ENCODE measurements around the gene SERPIND1. TPM values are rescaled to one million over a fixed set of nuclear protein-coding genes. Genes with fewer than 3 reads are reported as not detected.

Gene SERPIND1
- total and polyA plus RNA-seq, 10 of the 15 experiments (the other 5 are each of a cell fraction or from before 2014, with no cell fraction given), result 0.08 to 0.85 (median 0.38) TPM; not detected in 1

GRCh38 chr22:20741634-20742581, 32.0 kb upstream of the SERPIND1 start:
- 71% methylated on average over 16 of the region's 16 CpGs for WGBS (ENCODE audit: insufficient coverage, insufficient replicate concordance, low lambda C conversion rate, missing lambda C conversion rate)
- ChIA-PET CTCF (interaction anchor here (0.6 to 3.0 kb wide), 18 partner anchors 9 to 233 kb away, joined by 3 to 16 read pairs (median 4); no protein-coding TSS in a partner anchor), POLR2A (interaction anchor here (0.6 to 1.4 kb wide), 4 partner anchors 9 to 39 kb away, joined by 3 to 5 read pairs (median 4); no protein-coding TSS in a partner anchor), RAD21 (ENCODE audit: unreplicated experiment) (interaction anchor here (0.6 to 2.9 kb wide), 2 partner anchors 42 to 246 kb away, joined by 5 to 14 read pairs; partner anchors contain the start of gene KLHL22), SMC1A (ENCODE audit: uncharacterized antibody, unreplicated experiment) (interaction anchor here (1.1 to 2.1 kb wide), 3 partner anchors 9 to 41 kb away, joined by 4 to 6 read pairs (median 4); no protein-coding TSS in a partner anchor)
- H3K4me3 ChIP-seq, result no peak overlapping the region
- no peak overlapping the region for H3K9ac ChIP-seq (ENCODE audit: control insufficient read depth, insufficient read depth, low read length)
- H2AFZ ChIP-seq (ENCODE audit: control insufficient read depth, low read depth, low read length), result no peak overlapping the region
- no peaks in the 10 kb centered on the region for H3K27me3 ChIP-seq (replicated peaks in 1 of 2; ENCODE audit: control insufficient read depth in 2 of 2, insufficient read depth in 2 of 2, low read length in 1 of 2)
- intact Hi-C loops (cut with micrococcal nuclease; ENCODE audit: unreplicated experiment), result loop anchor here (5.0 kb wide), 1 partner anchor 135 kb away; no protein-coding TSS in a partner anchor
- H3K79me2 ChIP-seq (ENCODE audit: control insufficient read depth, insufficient read depth, low read length), result no peaks in the 10 kb centered on the region
- no peaks in the 10 kb centered on the region; the same call in 2 of the 3 replicates for H3K9me3 ChIP-seq (replicated peaks; ENCODE audit: control insufficient read depth, insufficient read depth, low read length)
- TF ChIP-seq POLR2A (IDR thresholded peaks at IDR 0.05; ENCODE audit: low read depth, low read length) (no peak), RAD21 (IDR thresholded peaks at IDR 0.05; ENCODE audit: insufficient read depth, low read depth, low read length) (peak; percentile 62), NR2F1 (conservative IDR thresholded peaks at IDR 0.05) (no peak), SMC3 (IDR thresholded peaks at IDR 0.05; ENCODE audit: borderline replicate concordance, low read length) (peak; percentile 44; the same call in 1 of the 2 replicates), SREBF2 (IDR thresholded peaks at IDR 0.05; ENCODE audit: low read length) (no peak), TCF3 (IDR thresholded peaks at IDR 0.05; ENCODE audit: borderline replicate concordance, insufficient read depth, low read depth, low read length) (peak; percentile 42; the same call in 1 of the 2 replicates)
- TF ChIP-seq, protein P1, sequence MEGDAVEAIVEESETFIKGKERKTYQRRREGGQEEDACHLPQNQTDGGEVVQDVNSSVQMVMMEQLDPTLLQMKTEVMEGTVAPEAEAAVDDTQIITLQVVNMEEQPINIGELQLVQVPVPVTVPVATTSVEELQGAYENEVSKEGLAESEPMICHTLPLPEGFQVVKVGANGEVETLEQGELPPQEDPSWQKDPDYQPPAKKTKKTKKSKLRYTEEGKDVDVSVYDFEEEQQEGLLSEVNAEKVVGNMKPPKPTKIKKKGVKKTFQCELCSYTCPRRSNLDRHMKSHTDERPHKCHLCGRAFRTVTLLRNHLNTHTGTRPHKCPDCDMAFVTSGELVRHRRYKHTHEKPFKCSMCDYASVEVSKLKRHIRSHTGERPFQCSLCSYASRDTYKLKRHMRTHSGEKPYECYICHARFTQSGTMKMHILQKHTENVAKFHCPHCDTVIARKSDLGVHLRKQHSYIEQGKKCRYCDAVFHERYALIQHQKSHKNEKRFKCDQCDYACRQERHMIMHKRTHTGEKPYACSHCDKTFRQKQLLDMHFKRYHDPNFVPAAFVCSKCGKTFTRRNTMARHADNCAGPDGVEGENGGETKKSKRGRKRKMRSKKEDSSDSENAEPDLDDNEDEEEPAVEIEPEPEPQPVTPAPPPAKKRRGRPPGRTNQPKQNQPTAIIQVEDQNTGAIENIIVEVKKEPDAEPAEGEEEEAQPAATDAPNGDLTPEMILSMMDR (IDR thresholded peaks at IDR 0.05 in 2 of 3, conservative IDR thresholded peaks at IDR 0.05 in 1 of 3; ENCODE audit: control insufficient read depth in 2 of 3, extremely low read depth in 1 of 3, insufficient read depth in 1 of 3, low read depth in 3 of 3, low read length in 3 of 3), result peak; percentile 59 to 81 (median 66)
- no peak overlapping the region for H3K4me2 ChIP-seq (ENCODE audit: control insufficient read depth, insufficient read depth)
- in situ Hi-C loops (cut with MboI), result no loop called here
- FAIRE-seq (peak; percentile 77), ATAC-seq (peak; percentile 61), DNase-seq (ENCODE audit: low read depth, low spot score) (no peak)
- peaks cover 7 to 16% of the 10 kb centered on the region in 2 experiments for H3K36me3 ChIP-seq (ENCODE audit: control insufficient read depth in 2 of 2, insufficient read depth in 2 of 2, low read length in 1 of 2)
- no TSS peak for BruUV-seq (replicated peaks)
- H3K27ac ChIP-seq (ENCODE audit: control insufficient read depth, insufficient read depth), result no peak overlapping the region
- H3K4me1 ChIP-seq (ENCODE audit: control insufficient read depth, insufficient read depth, low read length), result peaks cover 8% of the 10 kb centered on the region
- H4K20me1 ChIP-seq (ENCODE audit: control insufficient read depth, insufficient read depth), result no peaks in the 10 kb centered on the region

All from GM12878 (cell line).